ENCODE results near the gene DYNLL1.

GRCh38 chr12:120466560-120467315 is 29.2 kb upstream of the DYNLL1 start:
- TF ChIP-seq, protein P1, sequence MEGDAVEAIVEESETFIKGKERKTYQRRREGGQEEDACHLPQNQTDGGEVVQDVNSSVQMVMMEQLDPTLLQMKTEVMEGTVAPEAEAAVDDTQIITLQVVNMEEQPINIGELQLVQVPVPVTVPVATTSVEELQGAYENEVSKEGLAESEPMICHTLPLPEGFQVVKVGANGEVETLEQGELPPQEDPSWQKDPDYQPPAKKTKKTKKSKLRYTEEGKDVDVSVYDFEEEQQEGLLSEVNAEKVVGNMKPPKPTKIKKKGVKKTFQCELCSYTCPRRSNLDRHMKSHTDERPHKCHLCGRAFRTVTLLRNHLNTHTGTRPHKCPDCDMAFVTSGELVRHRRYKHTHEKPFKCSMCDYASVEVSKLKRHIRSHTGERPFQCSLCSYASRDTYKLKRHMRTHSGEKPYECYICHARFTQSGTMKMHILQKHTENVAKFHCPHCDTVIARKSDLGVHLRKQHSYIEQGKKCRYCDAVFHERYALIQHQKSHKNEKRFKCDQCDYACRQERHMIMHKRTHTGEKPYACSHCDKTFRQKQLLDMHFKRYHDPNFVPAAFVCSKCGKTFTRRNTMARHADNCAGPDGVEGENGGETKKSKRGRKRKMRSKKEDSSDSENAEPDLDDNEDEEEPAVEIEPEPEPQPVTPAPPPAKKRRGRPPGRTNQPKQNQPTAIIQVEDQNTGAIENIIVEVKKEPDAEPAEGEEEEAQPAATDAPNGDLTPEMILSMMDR (IDR thresholded peaks at IDR 0.05; ENCODE audit: low read depth, low read length, poor library complexity, severe bottlenecking), result peak; percentile 69
- TF ChIP-seq EZH2phosphoT487 (IDR thresholded peaks at IDR 0.05; ENCODE audit: borderline replicate concordance, low read length), result no peak

Measured in DOHH2 (cell line).